ENCODE measurements around the gene OR5K2. TPM values are rescaled to one million over a fixed set of nuclear protein-coding genes. Genes with fewer than 3 reads are reported as not detected.
A peak's percentile ranks its signal among the peaks of the same experiment; 100 is the strongest.

The OR5K2 gene
- total and polyA plus RNA-seq, 10 of the 15 experiments (the other 5 are each of a cell fraction or from before 2014, with no cell fraction given) = 0.12 TPM; not detected in 9

- Histone ChIP-seq H3K4me1 (ENCODE audit: control insufficient read depth, insufficient read depth, low read length) (peaks cover 3% of the 10 kb centered on the region; the same call in 1 of the 2 replicates), H3K79me2 (ENCODE audit: control insufficient read depth, insufficient read depth, low read length) (peaks cover 99% of the 10 kb centered on the region), H3K27me3 (replicated peaks in 1 of 2; ENCODE audit: control insufficient read depth in 2 of 2, insufficient read depth in 2 of 2, low read length in 1 of 2) (no peaks in the 10 kb centered on the region), H3K27ac (ENCODE audit: control insufficient read depth, insufficient read depth) (peak within 1 kb of the TSS; percentile 97), H3K9me3 (replicated peaks; ENCODE audit: control insufficient read depth, insufficient read depth, low read length) (no peaks in the 10 kb centered on the region), H4K20me1 (ENCODE audit: control insufficient read depth, insufficient read depth) (no peaks in the 10 kb centered on the region), H3K4me2 (ENCODE audit: control insufficient read depth, insufficient read depth) (peak within 1 kb of the TSS; percentile 92), H3K36me3 (ENCODE audit: control insufficient read depth in 2 of 2, insufficient read depth in 2 of 2, low read length in 1 of 2) (peaks cover 3 to 7% of the 10 kb centered on the region in 2 experiments; a peak in 3 of 4 replicates), H2AFZ (ENCODE audit: control insufficient read depth, low read depth, low read length) (no peak within 1 kb of the TSS), H3K9ac (ENCODE audit: control insufficient read depth, insufficient read depth, low read length) (peak within 1 kb of the TSS; percentile 94), H3K4me3 (peak within 1 kb of the TSS; percentile 81)
- ChIA-PET RAD21 (ENCODE audit: unreplicated experiment) (interaction anchor here (1.0 to 13.1 kb wide), 7 partner anchors 9 to 208 kb away, joined by 3 to 511 read pairs (median 10); partner anchors contain the start of genes CLDND1 and CPOX), CTCF (interaction anchor here (1.3 to 6.3 kb wide), 8 partner anchors 14 to 66 kb away, joined by 3 to 40 read pairs (median 8); no protein-coding TSS in a partner anchor), POLR2A (interaction anchor here (1.4 to 11.8 kb wide), 3 partner anchors 9 to 38 kb away, joined by 4 to 350 read pairs (median 11); partner anchors contain the start of gene CLDND1), SMC1A (ENCODE audit: uncharacterized antibody, unreplicated experiment) (interaction anchor here (0.8 to 13.1 kb wide), 5 partner anchors 9 to 70 kb away, joined by 3 to 603 read pairs (median 13); partner anchors contain the start of gene CLDND1)
- in situ Hi-C loops (cut with MboI) (no loop called here), intact Hi-C loops (cut with micrococcal nuclease; ENCODE audit: unreplicated experiment) (loop anchor here (1.0 to 5.0 kb wide), 4 partner anchors 31 to 201 kb away; partner anchors contain the start of gene CPOX)
- FAIRE-seq (peak; percentile 41), ATAC-seq (peak; percentile 44), DNase-seq (ENCODE audit: low read depth, low spot score) (no peak)
- 7% methylated on average over 7 of the region's 7 CpGs for WGBS (ENCODE audit: insufficient coverage, insufficient replicate concordance, low lambda C conversion rate, missing lambda C conversion rate)
- no TSS peak for BruUV-seq (replicated peaks)
- TF ChIP-seq NFYA (IDR thresholded peaks at IDR 0.05; ENCODE audit: borderline replicate concordance, low read depth, low read length) (no peak), ATF7 (IDR thresholded peaks at IDR 0.05; ENCODE audit: low read depth) (0 out of 2 replicates have a peak, but pooled peaks have one; percentile 10), RELB (IDR thresholded peaks at IDR 0.05; ENCODE audit: low read depth) (peak; percentile 71), POLR2AphosphoS5 (IDR thresholded peaks at IDR 0.05; ENCODE audit: low read length) (peak; percentile 92), IKZF1 (conservative IDR thresholded peaks at IDR 0.05) (peak; percentile 20; the same call in 1 of the 2 replicates), BACH1 (IDR thresholded peaks at IDR 0.05; ENCODE audit: borderline replicate concordance) (no peak), KAT2A (conservative IDR thresholded peaks at IDR 0.05; ENCODE audit: control insufficient read depth, low read depth, low read length) (no peak), KDM1A (IDR thresholded peaks at IDR 0.05; ENCODE audit: borderline replicate concordance) (no peak), POLR2AphosphoS2 (IDR thresholded peaks at IDR 0.05; ENCODE audit: low read depth, low read length) (peak; percentile 86; the same call in 1 of the 2 replicates), SIN3A (IDR thresholded peaks at IDR 0.05; ENCODE audit: low read depth, low read length) (no peak), RB1 (IDR thresholded peaks at IDR 0.05; ENCODE audit: borderline replicate concordance) (no peak), LARP7 (IDR thresholded peaks at IDR 0.05) (no peak), SKIL (IDR thresholded peaks at IDR 0.05; ENCODE audit: low read depth, poor library complexity, severe bottlenecking) (peak; percentile 42)
- TF ChIP-seq, protein P1, sequence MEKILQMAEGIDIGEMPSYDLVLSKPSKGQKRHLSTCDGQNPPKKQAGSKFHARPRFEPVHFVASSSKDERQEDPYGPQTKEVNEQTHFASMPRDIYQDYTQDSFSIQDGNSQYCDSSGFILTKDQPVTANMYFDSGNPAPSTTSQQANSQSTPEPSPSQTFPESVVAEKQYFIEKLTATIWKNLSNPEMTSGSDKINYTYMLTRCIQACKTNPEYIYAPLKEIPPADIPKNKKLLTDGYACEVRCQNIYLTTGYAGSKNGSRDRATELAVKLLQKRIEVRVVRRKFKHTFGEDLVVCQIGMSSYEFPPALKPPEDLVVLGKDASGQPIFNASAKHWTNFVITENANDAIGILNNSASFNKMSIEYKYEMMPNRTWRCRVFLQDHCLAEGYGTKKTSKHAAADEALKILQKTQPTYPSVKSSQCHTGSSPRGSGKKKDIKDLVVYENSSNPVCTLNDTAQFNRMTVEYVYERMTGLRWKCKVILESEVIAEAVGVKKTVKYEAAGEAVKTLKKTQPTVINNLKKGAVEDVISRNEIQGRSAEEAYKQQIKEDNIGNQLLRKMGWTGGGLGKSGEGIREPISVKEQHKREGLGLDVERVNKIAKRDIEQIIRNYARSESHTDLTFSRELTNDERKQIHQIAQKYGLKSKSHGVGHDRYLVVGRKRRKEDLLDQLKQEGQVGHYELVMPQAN (conservative IDR thresholded peaks at IDR 0.05) = no peak
Measured at GRCh38 chr3:98531622-98532274, 34.3 kb downstream of the OR5K2 start, which contains the start of gene GPR15. Gene GPR15 (plus strand): TSS chr3:98531978. CDS start chr3:98532034, 56 bp downstream.

Data from GM12878 (cell line).